Liver (tissue), 9 donors: ENCODE results near the gene MEI4. TPM values are rescaled to one million over a fixed set of nuclear protein-coding genes. Genes with fewer than 3 reads are reported as not detected.

Source experiments
- DNase-seq: peaks from one replicate; pipeline ENCODE4 v3.0.0-alpha.2; 2017; ENCODE audit warnings: low spot score
- H3K27ac ChIP-seq, 2 donors: one replicate each; pipeline ENCODE4 v1.7.0; 2013; ENCODE audit warnings: inconsistent platforms in 2 of 2, low read length in 2 of 2, control low read depth in 1 of 2, low read depth in 1 of 2, mild to moderate bottlenecking in 1 of 2
- H3K27me3 ChIP-seq, 4 donors: one replicate each; pipeline versions ENCODE4 v1.6.1 to v1.7.0; 2013; ENCODE audit warnings: low read length in 3 of 4, inconsistent platforms in 1 of 4, mild to moderate bottlenecking in 1 of 4, moderate library complexity in 1 of 4; ENCODE audit not compliant: control insufficient read depth in 4 of 4, insufficient read depth in 4 of 4
- H3K36me3 ChIP-seq, 4 donors: one replicate each; pipeline versions ENCODE4 v1.6.1 to v1.7.0; 2013; ENCODE audit warnings: low read length in 3 of 4, mild to moderate bottlenecking in 3 of 4, low read depth in 1 of 4, moderate library complexity in 1 of 4; ENCODE audit not compliant: control insufficient read depth in 4 of 4, insufficient read depth in 3 of 4
- H3K4me1 ChIP-seq, 4 donors: one replicate each; pipeline versions ENCODE4 v1.6.1 to v1.7.0; 2013; ENCODE audit warnings: low read length in 3 of 4, mild to moderate bottlenecking in 3 of 4, moderate library complexity in 1 of 4; ENCODE audit not compliant: control insufficient read depth in 4 of 4, insufficient read depth in 4 of 4
- H3K4me3 ChIP-seq, 3 donors: one replicate each; pipeline versions ENCODE4 v1.6.1 to v1.7.0; 2013; ENCODE audit warnings: low read length in 3 of 3, control low read depth in 1 of 3, low read depth in 1 of 3, mild to moderate bottlenecking in 1 of 3
- H3K9ac ChIP-seq, 2 donors: one replicate each; pipeline ENCODE4 v1.7.0; 2013; ENCODE audit warnings: low read length in 2 of 2, mild to moderate bottlenecking in 2 of 2, moderate library complexity in 2 of 2, control low read depth in 1 of 2, low read depth in 1 of 2
- H3K9me3 ChIP-seq, 4 donors: one replicate each; pipeline versions ENCODE4 v1.6.1 to v1.7.0; 2013; ENCODE audit warnings: low read length in 3 of 4; ENCODE audit not compliant: control insufficient read depth in 4 of 4
- EGR1 ChIP-seq, 2 donors: IDR thresholded peaks; 2 replicates each; pipeline ENCODE4 v1.6.1; 2016 to 2018; ENCODE audit warnings: antibody characterized with exemption in 2 of 2, low read depth in 2 of 2
- FOXA2 ChIP-seq: IDR thresholded peaks from 2 replicates; pipeline ENCODE4 v1.6.1; 2016; ENCODE audit warnings: antibody characterized with exemption
- HNF4A ChIP-seq, 2 donors: conservative IDR thresholded peaks; 2 replicates each; pipeline ENCODE4 v1.6.1; 2016; ENCODE audit warnings: antibody characterized with exemption in 2 of 2, mild to moderate bottlenecking in 2 of 2
- HNF4G ChIP-seq: IDR thresholded peaks from 2 replicates; pipeline ENCODE4 v1.6.1; 2016; ENCODE audit warnings: antibody characterized with exemption
- JUND ChIP-seq, 2 donors: IDR thresholded peaks; 2 replicates each; pipeline ENCODE4 v1.6.1; 2016; ENCODE audit warnings: antibody characterized with exemption in 2 of 2
- NR2F2 ChIP-seq: IDR thresholded peaks from 2 replicates; pipeline ENCODE4 v1.6.1; 2016; ENCODE audit warnings: antibody characterized with exemption
- RAD21 ChIP-seq, 2 donors: IDR thresholded peaks; 2 replicates each; pipeline ENCODE4 v1.6.1; 2016; ENCODE audit warnings: antibody characterized with exemption in 2 of 2, mild to moderate bottlenecking in 2 of 2
- REST ChIP-seq: IDR thresholded peaks from 2 replicates; pipeline ENCODE4 v1.6.1; 2016; ENCODE audit warnings: antibody characterized with exemption, mild to moderate bottlenecking
- SP1 ChIP-seq: IDR thresholded peaks from 2 replicates; pipeline ENCODE4 v1.6.1; 2018; ENCODE audit warnings: antibody characterized with exemption, mild to moderate bottlenecking
- YY1 ChIP-seq: IDR thresholded peaks from 2 replicates; pipeline ENCODE4 v1.6.1; 2016; ENCODE audit warnings: antibody characterized with exemption, mild to moderate bottlenecking
- WGBS: extraction: QIAGEN DNeasy Blood & Tissue Kit; methylation state at CpG from one replicate; pipeline ENCODE4 v1.1.7; 2013; 5-methylcytosine and 5-hydroxymethylcytosine counted together
- polyA plus RNA-seq, 2 donors: library from polyadenylated mRNA; stranded (reverse) in 1 of 2; unstranded in 1 of 2; fragments of 200-250 nt in 1 of 2; fragments of >200 nt in 1 of 2; fragmentation: Nextera tagmentation in 1 of 2; extraction: Ambion mirVana in 1 of 2; gene quantifications; one replicate each; pipeline versions ENCODE4 v1.2.1 to v1.2.3, GENCODE V29; 2013 to 2015
- total RNA-seq, 2 donors: library from RNA; depleted of rRNA; stranded (reverse); fragments of >200 nt; gene quantifications; one replicate each; pipeline ENCODE4 v1.2.3, GENCODE V29; 2014
- TF ChIP-seq, protein P1 (sequence below): fragments of 150-350 bp; IDR thresholded peaks from 2 replicates; pipeline ENCODE4 v1.5.1; 2017; ENCODE audit warnings: improper control_type of control experiment, low read depth, low read length; ENCODE audit not compliant: missing input control
- donor health status: healthy.
- donor health status: healthy.
- donor health status: healthy.
- donor health status: healthy.
- donor health status: healthy.

MEI4 gene
- total and polyA plus RNA-seq, 4 donors: 0.36 to 0.84 (median 0.42) TPM

DNA sequence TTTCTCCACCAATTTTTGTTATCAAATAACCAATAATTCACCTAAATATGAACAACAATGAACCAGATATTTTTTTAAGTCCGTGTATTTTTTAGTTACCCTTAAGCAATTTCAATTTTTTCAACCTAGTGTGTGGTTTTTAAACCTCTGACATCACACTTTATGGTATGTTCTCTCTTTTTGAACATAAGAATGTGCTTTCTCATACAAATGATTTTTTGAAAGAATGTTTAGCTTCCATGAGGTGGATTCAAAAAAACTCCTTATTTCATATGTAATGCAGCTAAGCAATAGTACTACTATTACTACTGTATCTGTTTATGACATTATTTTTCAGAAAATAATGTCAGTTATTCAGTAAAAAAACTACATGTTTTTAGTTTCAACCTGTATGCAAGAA lies 19.4 kb upstream of the MEI4 start (continued):
- TF ChIP-seq REST: no peak
- no peak for TF ChIP-seq FOXA2

- no peak overlapping the region for H3K9ac ChIP-seq
- no peak for TF ChIP-seq SP1
- TF ChIP-seq NR2F2: no peak
- no peak for TF ChIP-seq EGR1 (IDR thresholded peaks at IDR 0.05; ENCODE audit: low read depth in 2 of 2)
- TF ChIP-seq FOXA2: no peak
- TF ChIP-seq, protein P1, sequence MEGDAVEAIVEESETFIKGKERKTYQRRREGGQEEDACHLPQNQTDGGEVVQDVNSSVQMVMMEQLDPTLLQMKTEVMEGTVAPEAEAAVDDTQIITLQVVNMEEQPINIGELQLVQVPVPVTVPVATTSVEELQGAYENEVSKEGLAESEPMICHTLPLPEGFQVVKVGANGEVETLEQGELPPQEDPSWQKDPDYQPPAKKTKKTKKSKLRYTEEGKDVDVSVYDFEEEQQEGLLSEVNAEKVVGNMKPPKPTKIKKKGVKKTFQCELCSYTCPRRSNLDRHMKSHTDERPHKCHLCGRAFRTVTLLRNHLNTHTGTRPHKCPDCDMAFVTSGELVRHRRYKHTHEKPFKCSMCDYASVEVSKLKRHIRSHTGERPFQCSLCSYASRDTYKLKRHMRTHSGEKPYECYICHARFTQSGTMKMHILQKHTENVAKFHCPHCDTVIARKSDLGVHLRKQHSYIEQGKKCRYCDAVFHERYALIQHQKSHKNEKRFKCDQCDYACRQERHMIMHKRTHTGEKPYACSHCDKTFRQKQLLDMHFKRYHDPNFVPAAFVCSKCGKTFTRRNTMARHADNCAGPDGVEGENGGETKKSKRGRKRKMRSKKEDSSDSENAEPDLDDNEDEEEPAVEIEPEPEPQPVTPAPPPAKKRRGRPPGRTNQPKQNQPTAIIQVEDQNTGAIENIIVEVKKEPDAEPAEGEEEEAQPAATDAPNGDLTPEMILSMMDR: no peak
- no peak for TF ChIP-seq JUND (IDR thresholded peaks at IDR 0.05)
- TF ChIP-seq RAD21 (IDR thresholded peaks at IDR 0.05): no peak
- no peak for TF ChIP-seq HNF4G
- no peak for TF ChIP-seq YY1
- no peak for TF ChIP-seq REST
- TF ChIP-seq HNF4A (conservative IDR thresholded peaks at IDR 0.05): no peak
- H3K36me3 ChIP-seq: no peaks in the 10 kb centered on the region
- no peak overlapping the region for H3K4me3 ChIP-seq
- H3K27ac ChIP-seq: no peak overlapping the region
- no peaks in the 10 kb centered on the region for H3K4me1 ChIP-seq
- WGBS: 87% methylated on average over 1 of the region's 1 CpG
- no peaks in the 10 kb centered on the region for H3K27me3 ChIP-seq
- DNase-seq: no peak
- H3K9me3 ChIP-seq: no peaks in the 10 kb centered on the region
Observed at GRCh38 chr6:77633993-77634715, 18.7 kb upstream of the MEI4 start.
